IPS-11a (cell line): ENCODE data around the gene ELSPBP1.
"Not testable (repeated sequence)": the region's sequence is repeated elsewhere in the genome, so short reads cannot be mapped to it uniquely, and the experiment has no call there.

Source experiments
- H3K4me3 ChIP-seq: one replicate; pipeline ENCODE4 v1.5.1; 2013; ENCODE audit warnings: low read depth, low read length, control low read depth

The ELSPBP1 gene

GRCh38 chr19:48041877-48042580 lies 47.6 kb downstream of the ELSPBP1 start:
- H3K4me3 ChIP-seq: no peak overlapping the region

- H3K4me3 ChIP-seq: no peak within 1 kb of the TSS
These were observed 49.3 kb downstream of the ELSPBP1 start, which contains the start of gene CABP5 for GRCh38 chr19:48043675-48044258. TSS of gene CABP5 (minus strand) at chr19:48044079. CDS start at chr19:48043922, 157 bp downstream.

GRCh38 chr19:48044561-48044960 lies 50.1 kb downstream of the ELSPBP1 start:
- H3K4me3 ChIP-seq: no peak overlapping the region

GRCh38 chr19:48051335-48052033 lies 57.1 kb downstream of the ELSPBP1 start:
- no peak overlapping the region for H3K4me3 ChIP-seq

- H3K4me3 ChIP-seq: no peak overlapping the region
These were observed 58.6 kb downstream of the ELSPBP1 start for GRCh38 chr19:48053076-48053475.

- no peak overlapping the region for H3K4me3 ChIP-seq
These were observed 59.4 kb downstream of the ELSPBP1 start for GRCh38 chr19:48053856-48054255.

GRCh38 chr19:48059331-48059730 lies 64.9 kb downstream of the ELSPBP1 start:
- no peak overlapping the region for H3K4me3 ChIP-seq

GRCh38 chr19:48060381-48060780 lies 65.9 kb downstream of the ELSPBP1 start:
- H3K4me3 ChIP-seq: no peak overlapping the region

GRCh38 chr19:48061401-48062344 lies 67.2 kb downstream of the ELSPBP1 start:
- H3K4me3 ChIP-seq: no peak overlapping the region

- no peak overlapping the region for H3K4me3 ChIP-seq
These were observed 70.1 kb downstream of the ELSPBP1 start for GRCh38 chr19:48064509-48064908.

GRCh38 chr19:48069435-48069834 lies 75.0 kb downstream of the ELSPBP1 start:
- no peak overlapping the region for H3K4me3 ChIP-seq

GRCh38 chr19:48070177-48070769 lies 75.8 kb downstream of the ELSPBP1 start:
- not testable (repeated sequence) for H3K4me3 ChIP-seq
